GM23338 (cell line): ENCODE data around the gene SLC39A11. TPM values are rescaled to one million over a fixed set of nuclear protein-coding genes. Genes with fewer than 3 reads are reported as not detected.

Source experiments
- ATAC-seq: fragments of 200-7000 bp; cut with Tn5 transposase; 3 replicates; pipeline ENCODE4 v1.9.1; 2020
- DNase-seq: peaks from one replicate; pipeline ENCODE4 v3.0.0-alpha.2; 2015; ENCODE audit warnings: low spot score
- H2AFZ ChIP-seq: fragments of 200-600 bp; sonication (generic); 2 replicates; pipeline ENCODE4 v1.8.0; 2016; ENCODE audit warnings: antibody characterized with exemption, mild to moderate bottlenecking, moderate library complexity
- H3F3A ChIP-seq: fragments of 200-600 bp; sonication (generic); replicated peaks from 2 replicates; pipeline ENCODE4 v1.8.0; 2017; ENCODE audit warnings: antibody characterized with exemption, mixed run types, low read depth
- H3K27ac ChIP-seq: fragments of 200-600 bp; sonication (generic); 2 replicates; pipeline ENCODE4 v1.6.1; 2016; ENCODE audit warnings: low read depth
- H3K27me3 ChIP-seq: fragments of 200-600 bp; sonication (generic); 2 replicates; pipeline ENCODE4 v1.8.0; 2016; ENCODE audit warnings: mild to moderate bottlenecking, mixed run types, moderate library complexity; ENCODE audit not compliant: insufficient read depth
- H3K36me3 ChIP-seq: fragments of 200-600 bp; sonication (generic); 2 replicates; pipeline ENCODE4 v1.8.0; 2016; ENCODE audit warnings: mild to moderate bottlenecking; ENCODE audit not compliant: insufficient read depth
- H3K4me1 ChIP-seq: fragments of 200-600 bp; sonication (generic); 2 replicates; pipeline ENCODE4 v1.8.0; 2016; ENCODE audit warnings: mild to moderate bottlenecking, moderate library complexity; ENCODE audit not compliant: insufficient read depth
- H3K4me2 ChIP-seq: fragments of 200-600 bp; sonication (generic); 2 replicates; pipeline ENCODE4 v1.7.1; 2017; ENCODE audit warnings: mixed run types
- H3K4me3 ChIP-seq: fragments of 200-600 bp; sonication (generic); 2 replicates; pipeline ENCODE4 v1.6.1; 2016; ENCODE audit warnings: mixed run types
- H3K79me2 ChIP-seq: fragments of 200-600 bp; sonication (generic); replicated peaks from 2 replicates; pipeline ENCODE4 v1.8.0; 2017; ENCODE audit warnings: mild to moderate bottlenecking; ENCODE audit not compliant: insufficient read depth
- H3K9me2 ChIP-seq: fragments of 200-600 bp; sonication (generic); 2 replicates; pipeline ENCODE4 v1.8.0; 2017; ENCODE audit not compliant: insufficient read depth
- H4K20me1 ChIP-seq: fragments of 200-600 bp; sonication (generic); replicated peaks from 2 replicates; pipeline ENCODE4 v1.8.0; 2017; ENCODE audit warnings: mild to moderate bottlenecking; ENCODE audit not compliant: insufficient read depth
- H3K27ac Mint-ChIP-seq: 2 replicates; pipeline ENCODE4 v1.8.0; 2020; ENCODE audit warnings: inconsistent platforms, mild to moderate bottlenecking, moderate library complexity, mixed read lengths
- H3K27me3 Mint-ChIP-seq: 3 replicates; pipeline ENCODE4 v1.8.0; 2022; ENCODE audit warnings: low read depth, mild to moderate bottlenecking, moderate library complexity, mixed read lengths, inconsistent platforms; ENCODE audit not compliant: insufficient read depth, poor library complexity
- H3K36me3 Mint-ChIP-seq: 3 replicates; pipeline ENCODE4 v1.8.0; 2021; ENCODE audit warnings: low read depth, mild to moderate bottlenecking, inconsistent platforms, moderate library complexity, mixed read lengths
- H3K4me1 Mint-ChIP-seq: 3 replicates; pipeline ENCODE4 v1.8.0; 2020; ENCODE audit warnings: mild to moderate bottlenecking, inconsistent platforms, mixed read lengths
- H3K4me3 Mint-ChIP-seq: 3 replicates; pipeline ENCODE4 v1.8.0; 2021; ENCODE audit warnings: moderate library complexity, mild to moderate bottlenecking, inconsistent platforms, mixed read lengths
- H3K9me3 Mint-ChIP-seq: 3 replicates; pipeline ENCODE4 v1.8.0; 2020; ENCODE audit warnings: moderate library complexity, mild to moderate bottlenecking, inconsistent platforms, mixed read lengths
- CREB1 ChIP-seq: fragments of 250-450 bp; sonication (Bioruptor Pico); IDR thresholded peaks from 2 replicates; pipeline ENCODE4 v1.5.0; 2020; ENCODE audit warnings: low read depth, mild to moderate bottlenecking, moderate library complexity
- EZH2 ChIP-seq: fragments of 200-600 bp; sonication (generic); IDR thresholded peaks from one replicate; pipeline ENCODE4 v1.8.0; 2017; ENCODE audit warnings: antibody characterized with exemption, mild to moderate bottlenecking, low read depth; ENCODE audit not compliant: unreplicated experiment
- EZH2phosphoT487 ChIP-seq: fragments of 200-600 bp; sonication (generic); IDR thresholded peaks from one replicate; pipeline ENCODE4 v1.8.1; 2018; ENCODE audit warnings: antibody characterized with exemption; ENCODE audit not compliant: unreplicated experiment
- JUNB ChIP-seq: IDR thresholded peaks from one replicate; pipeline ENCODE4 v1.6.1; 2016; ENCODE audit warnings: antibody characterized with exemption; ENCODE audit not compliant: unreplicated experiment
- NANOG ChIP-seq: IDR thresholded peaks from 2 replicates; pipeline ENCODE4 v1.6.1; 2016; ENCODE audit warnings: antibody characterized with exemption, borderline replicate concordance
- POLR2AphosphoS5 ChIP-seq: IDR thresholded peaks from 2 replicates; pipeline ENCODE4 v1.6.1; 2016; ENCODE audit warnings: antibody characterized with exemption, low read depth
- STAT1 ChIP-seq: IDR thresholded peaks from one replicate; pipeline ENCODE4 v1.6.1; 2016; ENCODE audit warnings: antibody characterized with exemption; ENCODE audit not compliant: unreplicated experiment
- ZNF114 ChIP-seq: fragments of 250-450 bp; sonication (Bioruptor Pico); IDR thresholded peaks from 2 replicates; pipeline ENCODE4 v1.5.0; 2020; ENCODE audit warnings: mild to moderate bottlenecking, moderate library complexity
- ZNF331 ChIP-seq: fragments of 250-450 bp; sonication (Bioruptor Pico); IDR thresholded peaks from 2 replicates; pipeline ENCODE4 v1.5.0; 2020; ENCODE audit warnings: low read depth, mild to moderate bottlenecking, moderate library complexity
- polyA plus RNA-seq: library from polyadenylated mRNA; unstranded; fragments of >200 nt; fragmentation: Nextera tagmentation; extraction: Ambion mirVana; gene quantifications from 2 replicates; pipeline ENCODE4 v1.2.1, GENCODE V29; 2016
- total RNA-seq: library from RNA; depleted of rRNA; stranded (reverse); fragments of >200 nt; shearing (Covaris generic); gene quantifications from 2 replicates; pipeline ENCODE4 v1.2.3, GENCODE V29; 2014
- TF ChIP-seq, protein P1 (sequence below): fragments of 250-450 bp; sonication (Bioruptor Pico); IDR thresholded peaks from 2 replicates; pipeline ENCODE4 v1.5.0; 2020; ENCODE audit warnings: mild to moderate bottlenecking, moderate library complexity
- TF ChIP-seq, protein P2 (sequence below): IDR thresholded peaks from one replicate; pipeline ENCODE4 v1.6.1; 2018; ENCODE audit warnings: antibody characterized with exemption; ENCODE audit not compliant: unreplicated experiment
- TF ChIP-seq, protein P3 (sequence below), 2 experiments: fragments of 200-600 bp in 1 of 2; sonication (generic) in 1 of 2; conservative IDR thresholded peaks; 2 replicates each; pipeline versions ENCODE4 v1.5.1 to v1.6.1; 2016 to 2017; ENCODE audit warnings: antibody characterized with exemption in 2 of 2, low read depth in 2 of 2, mild to moderate bottlenecking in 2 of 2, moderate library complexity in 1 of 2
- TF ChIP-seq, protein P4 (sequence below): IDR thresholded peaks from 2 replicates; pipeline ENCODE4 v1.6.1; 2016; ENCODE audit warnings: antibody characterized with exemption

The SLC39A11 gene
- total and polyA plus RNA-seq, 2 experiments from 2014 or later, result 10.8 to 18.1 TPM

DNA sequence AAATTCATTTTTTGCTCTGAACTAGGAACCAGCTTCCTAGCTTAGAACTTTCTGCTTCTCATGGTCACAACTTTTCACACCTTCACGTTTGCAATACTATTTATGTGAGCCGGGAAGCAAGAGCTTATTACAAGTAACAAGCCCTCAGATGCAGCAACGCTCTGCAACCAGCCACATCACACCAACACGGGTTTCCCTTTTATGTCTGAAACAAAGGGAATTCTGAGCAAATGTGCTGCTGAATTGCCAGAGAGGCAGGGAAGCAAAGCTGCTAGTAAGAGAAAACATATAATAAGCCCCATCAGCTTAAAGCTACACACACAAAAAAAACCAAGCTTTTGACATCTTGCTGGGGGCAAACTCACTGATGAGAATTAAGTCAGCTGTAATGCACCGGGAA is 122.2 kb downstream of the SLC39A11 start:
- ATAC-seq (peak; percentile 29; the same call in 2 of the 3 replicates), DNase-seq (no peak)
- Histone ChIP-seq H2AFZ (peak overlapping the region; percentile 43; the same call in 1 of the 2 replicates), H3K27ac (peak overlapping the region; percentile 14; the same call in 1 of the 2 replicates), H3K4me1 (peaks cover 12% of the 10 kb centered on the region), H3K4me2 (no peak overlapping the region), H3K27me3 (no peaks in the 10 kb centered on the region), H3K36me3 (no peaks in the 10 kb centered on the region), H3K4me3 (no peak overlapping the region), H3K9me2 (no peaks in the 10 kb centered on the region), H3K79me2 (no peaks in the 10 kb centered on the region), H3F3A (no peaks in the 10 kb centered on the region), H4K20me1 (no peaks in the 10 kb centered on the region)
- H3K27ac Mint-ChIP-seq, result no peak overlapping the region
- peaks cover 7% of the 10 kb centered on the region; the same call in 2 of the 3 replicates for H3K9me3 Mint-ChIP-seq
- peaks cover 7% of the 10 kb centered on the region for H3K27me3 Mint-ChIP-seq
- H3K4me1 Mint-ChIP-seq, result peaks cover 25% of the 10 kb centered on the region
- no peak overlapping the region for H3K4me3 Mint-ChIP-seq
- TF ChIP-seq, protein P1, sequence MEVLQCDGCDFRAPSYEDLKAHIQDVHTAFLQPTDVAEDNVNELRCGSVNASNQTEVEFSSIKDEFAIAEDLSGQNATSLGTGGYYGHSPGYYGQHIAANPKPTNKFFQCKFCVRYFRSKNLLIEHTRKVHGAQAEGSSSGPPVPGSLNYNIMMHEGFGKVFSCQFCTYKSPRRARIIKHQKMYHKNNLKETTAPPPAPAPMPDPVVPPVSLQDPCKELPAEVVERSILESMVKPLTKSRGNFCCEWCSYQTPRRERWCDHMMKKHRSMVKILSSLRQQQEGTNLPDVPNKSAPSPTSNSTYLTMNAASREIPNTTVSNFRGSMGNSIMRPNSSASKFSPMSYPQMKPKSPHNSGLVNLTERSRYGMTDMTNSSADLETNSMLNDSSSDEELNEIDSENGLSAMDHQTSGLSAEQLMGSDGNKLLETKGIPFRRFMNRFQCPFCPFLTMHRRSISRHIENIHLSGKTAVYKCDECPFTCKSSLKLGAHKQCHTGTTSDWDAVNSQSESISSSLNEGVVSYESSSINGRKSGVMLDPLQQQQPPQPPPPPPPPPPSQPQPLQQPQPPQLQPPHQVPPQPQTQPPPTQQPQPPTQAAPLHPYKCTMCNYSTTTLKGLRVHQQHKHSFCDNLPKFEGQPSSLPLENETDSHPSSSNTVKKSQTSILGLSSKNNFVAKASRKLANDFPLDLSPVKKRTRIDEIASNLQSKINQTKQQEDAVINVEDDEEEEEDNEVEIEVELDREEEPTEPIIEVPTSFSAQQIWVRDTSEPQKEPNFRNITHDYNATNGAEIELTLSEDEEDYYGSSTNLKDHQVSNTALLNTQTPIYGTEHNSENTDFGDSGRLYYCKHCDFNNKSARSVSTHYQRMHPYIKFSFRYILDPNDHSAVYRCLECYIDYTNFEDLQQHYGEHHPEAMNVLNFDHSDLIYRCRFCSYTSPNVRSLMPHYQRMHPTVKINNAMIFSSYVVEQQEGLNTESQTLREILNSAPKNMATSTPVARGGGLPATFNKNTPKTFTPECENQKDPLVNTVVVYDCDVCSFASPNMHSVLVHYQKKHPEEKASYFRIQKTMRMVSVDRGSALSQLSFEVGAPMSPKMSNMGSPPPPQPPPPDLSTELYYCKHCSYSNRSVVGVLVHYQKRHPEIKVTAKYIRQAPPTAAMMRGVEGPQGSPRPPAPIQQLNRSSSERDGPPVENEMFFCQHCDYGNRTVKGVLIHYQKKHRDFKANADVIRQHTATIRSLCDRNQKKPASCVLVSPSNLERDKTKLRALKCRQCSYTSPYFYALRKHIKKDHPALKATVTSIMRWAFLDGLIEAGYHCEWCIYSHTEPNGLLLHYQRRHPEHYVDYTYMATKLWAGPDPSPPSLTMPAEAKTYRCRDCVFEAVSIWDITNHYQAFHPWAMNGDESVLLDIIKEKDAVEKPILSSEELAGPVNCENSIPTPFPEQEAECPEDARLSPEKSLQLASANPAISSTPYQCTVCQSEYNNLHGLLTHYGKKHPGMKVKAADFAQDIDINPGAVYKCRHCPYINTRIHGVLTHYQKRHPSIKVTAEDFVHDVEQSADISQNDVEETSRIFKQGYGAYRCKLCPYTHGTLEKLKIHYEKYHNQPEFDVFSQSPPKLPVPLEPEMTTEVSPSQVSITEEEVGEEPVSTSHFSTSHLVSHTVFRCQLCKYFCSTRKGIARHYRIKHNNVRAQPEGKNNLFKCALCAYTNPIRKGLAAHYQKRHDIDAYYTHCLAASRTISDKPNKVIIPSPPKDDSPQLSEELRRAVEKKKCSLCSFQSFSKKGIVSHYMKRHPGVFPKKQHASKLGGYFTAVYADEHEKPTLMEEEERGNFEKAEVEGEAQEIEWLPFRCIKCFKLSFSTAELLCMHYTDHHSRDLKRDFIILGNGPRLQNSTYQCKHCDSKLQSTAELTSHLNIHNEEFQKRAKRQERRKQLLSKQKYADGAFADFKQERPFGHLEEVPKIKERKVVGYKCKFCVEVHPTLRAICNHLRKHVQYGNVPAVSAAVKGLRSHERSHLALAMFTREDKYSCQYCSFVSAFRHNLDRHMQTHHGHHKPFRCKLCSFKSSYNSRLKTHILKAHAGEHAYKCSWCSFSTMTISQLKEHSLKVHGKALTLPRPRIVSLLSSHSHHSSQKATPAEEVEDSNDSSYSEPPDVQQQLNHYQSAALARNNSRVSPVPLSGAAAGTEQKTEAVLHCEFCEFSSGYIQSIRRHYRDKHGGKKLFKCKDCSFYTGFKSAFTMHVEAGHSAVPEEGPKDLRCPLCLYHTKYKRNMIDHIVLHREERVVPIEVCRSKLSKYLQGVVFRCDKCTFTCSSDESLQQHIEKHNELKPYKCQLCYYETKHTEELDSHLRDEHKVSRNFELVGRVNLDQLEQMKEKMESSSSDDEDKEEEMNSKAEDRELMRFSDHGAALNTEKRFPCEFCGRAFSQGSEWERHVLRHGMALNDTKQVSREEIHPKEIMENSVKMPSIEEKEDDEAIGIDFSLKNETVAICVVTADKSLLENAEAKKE, result no peak
- TF ChIP-seq, protein P2, sequence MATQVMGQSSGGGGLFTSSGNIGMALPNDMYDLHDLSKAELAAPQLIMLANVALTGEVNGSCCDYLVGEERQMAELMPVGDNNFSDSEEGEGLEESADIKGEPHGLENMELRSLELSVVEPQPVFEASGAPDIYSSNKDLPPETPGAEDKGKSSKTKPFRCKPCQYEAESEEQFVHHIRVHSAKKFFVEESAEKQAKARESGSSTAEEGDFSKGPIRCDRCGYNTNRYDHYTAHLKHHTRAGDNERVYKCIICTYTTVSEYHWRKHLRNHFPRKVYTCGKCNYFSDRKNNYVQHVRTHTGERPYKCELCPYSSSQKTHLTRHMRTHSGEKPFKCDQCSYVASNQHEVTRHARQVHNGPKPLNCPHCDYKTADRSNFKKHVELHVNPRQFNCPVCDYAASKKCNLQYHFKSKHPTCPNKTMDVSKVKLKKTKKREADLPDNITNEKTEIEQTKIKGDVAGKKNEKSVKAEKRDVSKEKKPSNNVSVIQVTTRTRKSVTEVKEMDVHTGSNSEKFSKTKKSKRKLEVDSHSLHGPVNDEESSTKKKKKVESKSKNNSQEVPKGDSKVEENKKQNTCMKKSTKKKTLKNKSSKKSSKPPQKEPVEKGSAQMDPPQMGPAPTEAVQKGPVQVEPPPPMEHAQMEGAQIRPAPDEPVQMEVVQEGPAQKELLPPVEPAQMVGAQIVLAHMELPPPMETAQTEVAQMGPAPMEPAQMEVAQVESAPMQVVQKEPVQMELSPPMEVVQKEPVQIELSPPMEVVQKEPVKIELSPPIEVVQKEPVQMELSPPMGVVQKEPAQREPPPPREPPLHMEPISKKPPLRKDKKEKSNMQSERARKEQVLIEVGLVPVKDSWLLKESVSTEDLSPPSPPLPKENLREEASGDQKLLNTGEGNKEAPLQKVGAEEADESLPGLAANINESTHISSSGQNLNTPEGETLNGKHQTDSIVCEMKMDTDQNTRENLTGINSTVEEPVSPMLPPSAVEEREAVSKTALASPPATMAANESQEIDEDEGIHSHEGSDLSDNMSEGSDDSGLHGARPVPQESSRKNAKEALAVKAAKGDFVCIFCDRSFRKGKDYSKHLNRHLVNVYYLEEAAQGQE, result no peak
- TF ChIP-seq STAT1, result no peak
- no peak for TF ChIP-seq JUNB
- TF ChIP-seq, protein P3, sequence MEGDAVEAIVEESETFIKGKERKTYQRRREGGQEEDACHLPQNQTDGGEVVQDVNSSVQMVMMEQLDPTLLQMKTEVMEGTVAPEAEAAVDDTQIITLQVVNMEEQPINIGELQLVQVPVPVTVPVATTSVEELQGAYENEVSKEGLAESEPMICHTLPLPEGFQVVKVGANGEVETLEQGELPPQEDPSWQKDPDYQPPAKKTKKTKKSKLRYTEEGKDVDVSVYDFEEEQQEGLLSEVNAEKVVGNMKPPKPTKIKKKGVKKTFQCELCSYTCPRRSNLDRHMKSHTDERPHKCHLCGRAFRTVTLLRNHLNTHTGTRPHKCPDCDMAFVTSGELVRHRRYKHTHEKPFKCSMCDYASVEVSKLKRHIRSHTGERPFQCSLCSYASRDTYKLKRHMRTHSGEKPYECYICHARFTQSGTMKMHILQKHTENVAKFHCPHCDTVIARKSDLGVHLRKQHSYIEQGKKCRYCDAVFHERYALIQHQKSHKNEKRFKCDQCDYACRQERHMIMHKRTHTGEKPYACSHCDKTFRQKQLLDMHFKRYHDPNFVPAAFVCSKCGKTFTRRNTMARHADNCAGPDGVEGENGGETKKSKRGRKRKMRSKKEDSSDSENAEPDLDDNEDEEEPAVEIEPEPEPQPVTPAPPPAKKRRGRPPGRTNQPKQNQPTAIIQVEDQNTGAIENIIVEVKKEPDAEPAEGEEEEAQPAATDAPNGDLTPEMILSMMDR (conservative IDR thresholded peaks at IDR 0.05; ENCODE audit: low read depth in 2 of 2), result no peak
- no peak for TF ChIP-seq CREB1
- no peak for TF ChIP-seq ZNF331
- no peak for TF ChIP-seq POLR2AphosphoS5
- TF ChIP-seq NANOG, result no peak
- TF ChIP-seq, protein P4, sequence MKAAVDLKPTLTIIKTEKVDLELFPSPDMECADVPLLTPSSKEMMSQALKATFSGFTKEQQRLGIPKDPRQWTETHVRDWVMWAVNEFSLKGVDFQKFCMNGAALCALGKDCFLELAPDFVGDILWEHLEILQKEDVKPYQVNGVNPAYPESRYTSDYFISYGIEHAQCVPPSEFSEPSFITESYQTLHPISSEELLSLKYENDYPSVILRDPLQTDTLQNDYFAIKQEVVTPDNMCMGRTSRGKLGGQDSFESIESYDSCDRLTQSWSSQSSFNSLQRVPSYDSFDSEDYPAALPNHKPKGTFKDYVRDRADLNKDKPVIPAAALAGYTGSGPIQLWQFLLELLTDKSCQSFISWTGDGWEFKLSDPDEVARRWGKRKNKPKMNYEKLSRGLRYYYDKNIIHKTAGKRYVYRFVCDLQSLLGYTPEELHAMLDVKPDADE, result no peak
- TF ChIP-seq ZNF114 (CRISPR knock-in tag), result no peak
- TF ChIP-seq EZH2, result no peak
- no peak for TF ChIP-seq EZH2phosphoT487
- peaks cover 5% of the 10 kb centered on the region; the same call in 2 of the 3 replicates for H3K36me3 Mint-ChIP-seq
